ENCODE results near the gene KMT2E.
"Not testable (repeated sequence)": the region's sequence is repeated elsewhere in the genome, so short reads cannot be mapped to it uniquely, and the experiment has no call there.

KMT2E gene

DNA sequence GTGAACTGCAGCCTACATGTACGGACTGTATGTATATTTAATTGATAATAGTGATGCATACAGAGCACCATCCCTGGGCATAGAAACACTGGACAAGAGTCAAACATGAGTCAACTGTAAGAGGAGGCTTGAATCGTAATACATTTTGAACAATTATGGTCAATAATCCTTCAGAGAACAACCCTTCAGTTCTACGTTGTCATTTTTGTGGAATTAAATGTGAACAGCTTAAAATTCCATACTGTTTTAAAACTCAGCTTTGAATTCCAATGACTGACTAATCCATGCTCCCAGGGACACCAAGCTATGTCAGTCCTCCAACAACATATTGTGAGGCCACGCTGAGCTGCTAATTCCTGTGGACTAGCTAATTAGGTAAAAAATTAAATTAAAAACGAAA is 41.5 kb upstream of the KMT2E start:
- peaks cover 0 to 18% of the 10 kb centered on the region in 2 donors for H3K36me3 ChIP-seq (replicated peaks in 1 of 2; ENCODE audit: control insufficient read depth in 2 of 2, insufficient read depth in 2 of 2, low read length in 2 of 2)
- H3K79me1 ChIP-seq (ENCODE audit: low read depth, low read length), result no peaks in the 10 kb centered on the region
- no CpG with 5 or more reads among the region's 5 CpGs for WGBS, 2 donors (ENCODE audit: extremely low coverage in 2 of 2, insufficient read length in 2 of 2, insufficient replicate concordance in 1 of 2)
- no peak overlapping the region for H2AK5ac ChIP-seq (ENCODE audit: low read depth, low read length)
- H4K91ac ChIP-seq (ENCODE audit: low read depth, low read length, poor library complexity), result no peak overlapping the region
- no peak overlapping the region for H4K8ac ChIP-seq (ENCODE audit: low read depth, low read length)
- DNase-seq (ENCODE audit: low spot score), result no peak
- H3K9me3 ChIP-seq (replicated peaks in 1 of 2; ENCODE audit: control insufficient read depth in 2 of 2, insufficient read depth in 1 of 2, low read depth in 1 of 2, low read length in 2 of 2), result peaks cover 0 to 1% of the 10 kb centered on the region in 2 donors
- H2BK12ac ChIP-seq (ENCODE audit: low read length), result no peak overlapping the region
- H3K4me2 ChIP-seq (ENCODE audit: insufficient read depth, low read length, poor library complexity, severe bottlenecking), result no peak overlapping the region
- no peak overlapping the region for H2BK120ac ChIP-seq (ENCODE audit: low read depth, low read length)
- no peaks in the 10 kb centered on the region for H3K27me3 ChIP-seq (ENCODE audit: control insufficient read depth in 3 of 3, insufficient read depth in 3 of 3, low read depth in 1 of 3, low read length in 3 of 3)
- no peak overlapping the region for H2AFZ ChIP-seq (ENCODE audit: low read length)
- H3K4me1 ChIP-seq (ENCODE audit: control insufficient read depth in 2 of 2, insufficient read depth in 1 of 2, low read depth in 1 of 2, low read length in 2 of 2), result peaks cover 0 to 3% of the 10 kb centered on the region in 2 donors
- H3K4me3 ChIP-seq (ENCODE audit: low read length in 2 of 2), result no peak overlapping the region
- no peak overlapping the region for H3K9ac ChIP-seq (ENCODE audit: low read depth, low read length, poor library complexity)
- H3K27ac ChIP-seq (replicated peaks; ENCODE audit: low read length), result no peak overlapping the region
- no peak overlapping the region for H2BK15ac ChIP-seq (ENCODE audit: low read length)
- no peak overlapping the region for H2BK5ac ChIP-seq (ENCODE audit: low read length)
- no peak overlapping the region for H3K4ac ChIP-seq (ENCODE audit: low read length)
- no peak overlapping the region for H3K14ac ChIP-seq (ENCODE audit: low read length)
- no peak overlapping the region for H3K18ac ChIP-seq (ENCODE audit: low read length)
- no peak overlapping the region for H3K23ac ChIP-seq (ENCODE audit: low read depth, low read length, poor library complexity)

DNA sequence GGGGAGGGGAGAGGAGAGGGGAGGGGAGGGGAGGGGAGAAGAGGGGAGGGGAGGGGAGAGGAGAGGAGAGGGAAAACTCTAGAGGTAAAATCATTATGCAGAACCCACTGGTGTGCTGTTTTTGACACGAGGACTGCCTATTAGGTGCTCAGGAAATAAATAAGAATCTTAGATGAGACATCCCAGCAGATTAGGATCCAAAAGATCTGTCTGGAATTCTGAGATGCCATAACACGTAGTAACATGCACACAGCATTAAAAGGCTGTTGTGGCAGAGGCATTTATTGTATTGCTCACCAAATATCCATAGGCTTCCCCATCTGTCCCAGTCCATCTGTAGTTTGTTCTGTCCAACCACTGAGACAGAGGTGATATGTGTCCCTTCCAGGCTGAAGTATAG is 40.8 kb upstream of the KMT2E start:
- peaks cover 0 to 1% of the 10 kb centered on the region in 2 donors for H3K9me3 ChIP-seq (replicated peaks in 1 of 2; ENCODE audit: control insufficient read depth in 2 of 2, insufficient read depth in 1 of 2, low read depth in 1 of 2, low read length in 2 of 2)
- no peak overlapping the region for H3K4ac ChIP-seq (ENCODE audit: low read length)
- peaks cover 0 to 3% of the 10 kb centered on the region in 2 donors for H3K4me1 ChIP-seq (ENCODE audit: control insufficient read depth in 2 of 2, insufficient read depth in 1 of 2, low read depth in 1 of 2, low read length in 2 of 2)
- no peak overlapping the region for H3K4me3 ChIP-seq (ENCODE audit: low read length in 2 of 2)
- no peak overlapping the region for H3K18ac ChIP-seq (ENCODE audit: low read length)
- H2AFZ ChIP-seq (ENCODE audit: low read length), result no peak overlapping the region
- WGBS, 2 donors (ENCODE audit: extremely low coverage in 2 of 2, insufficient read length in 2 of 2, insufficient replicate concordance in 1 of 2), result no CpG with 5 or more reads among the region's 2 CpGs
- no peaks in the 10 kb centered on the region for H3K79me1 ChIP-seq (ENCODE audit: low read depth, low read length)
- peaks cover 0 to 25% of the 10 kb centered on the region in 2 donors for H3K36me3 ChIP-seq (replicated peaks in 1 of 2; ENCODE audit: control insufficient read depth in 2 of 2, insufficient read depth in 2 of 2, low read length in 2 of 2)
- no peak overlapping the region for H2BK12ac ChIP-seq (ENCODE audit: low read length)
- no peak overlapping the region for H4K8ac ChIP-seq (ENCODE audit: low read depth, low read length)
- no peak overlapping the region for H4K91ac ChIP-seq (ENCODE audit: low read depth, low read length, poor library complexity)
- H2BK5ac ChIP-seq (ENCODE audit: low read length), result no peak overlapping the region
- no peak overlapping the region for H3K9ac ChIP-seq (ENCODE audit: low read depth, low read length, poor library complexity)
- no peaks in the 10 kb centered on the region for H3K27me3 ChIP-seq (ENCODE audit: control insufficient read depth in 3 of 3, insufficient read depth in 3 of 3, low read depth in 1 of 3, low read length in 3 of 3)
- H2BK120ac ChIP-seq (ENCODE audit: low read depth, low read length), result no peak overlapping the region
- no peak for DNase-seq (ENCODE audit: low spot score)
- H3K23ac ChIP-seq (ENCODE audit: low read depth, low read length, poor library complexity), result no peak overlapping the region
- H2AK5ac ChIP-seq (ENCODE audit: low read depth, low read length), result no peak overlapping the region
- H3K4me2 ChIP-seq (ENCODE audit: insufficient read depth, low read length, poor library complexity, severe bottlenecking), result no peak overlapping the region
- H3K27ac ChIP-seq (replicated peaks; ENCODE audit: low read length), result no peak overlapping the region
- H2BK15ac ChIP-seq (ENCODE audit: low read length), result no peak overlapping the region
- no peak overlapping the region for H3K14ac ChIP-seq (ENCODE audit: low read length)

DNA sequence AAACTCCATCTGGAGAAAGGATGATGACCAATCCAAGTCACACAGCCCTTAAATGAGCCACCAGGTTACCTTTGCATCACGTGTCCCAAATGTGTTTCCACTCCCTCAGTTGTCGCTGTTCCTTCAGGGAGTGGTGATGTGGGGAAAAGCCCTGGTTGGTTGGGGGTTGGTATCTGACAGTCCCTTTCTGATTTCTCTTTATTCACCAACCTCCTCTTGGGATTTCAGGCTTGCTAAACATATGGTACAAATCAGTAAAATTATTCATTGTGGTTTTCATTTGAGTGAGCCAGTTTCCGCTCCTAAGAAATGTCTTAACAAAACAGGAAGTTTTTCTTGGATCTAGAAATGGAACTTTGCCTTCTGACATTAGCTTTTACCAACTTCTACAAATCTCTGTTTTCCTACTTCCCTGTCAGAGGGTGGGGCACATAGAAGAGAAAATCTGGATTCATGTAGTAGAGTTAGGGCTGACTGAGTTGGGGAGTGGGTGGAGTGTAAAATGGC is 40.0 kb upstream of the KMT2E start:
- Histone ChIP-seq H3K4ac (ENCODE audit: low read length) (no peak overlapping the region), H3K18ac (ENCODE audit: low read length) (no peak overlapping the region), H3K4me1 (ENCODE audit: control insufficient read depth in 2 of 2, insufficient read depth in 1 of 2, low read depth in 1 of 2, low read length in 2 of 2) (peaks cover 6% of the 10 kb centered on the region in 2 donors), H2BK12ac (ENCODE audit: low read length) (no peak overlapping the region), H2BK5ac (ENCODE audit: low read length) (no peak overlapping the region), H3K14ac (ENCODE audit: low read length) (no peak overlapping the region), H2BK120ac (ENCODE audit: low read depth, low read length) (no peak overlapping the region), H3K79me1 (ENCODE audit: low read depth, low read length) (no peaks in the 10 kb centered on the region), H3K36me3 (replicated peaks in 1 of 2; ENCODE audit: control insufficient read depth in 2 of 2, insufficient read depth in 2 of 2, low read length in 2 of 2) (peaks cover 0 to 26% of the 10 kb centered on the region in 2 donors), H3K4me3 (ENCODE audit: low read length in 2 of 2) (no peak overlapping the region), H2AFZ (ENCODE audit: low read length) (no peak overlapping the region), H3K9ac (ENCODE audit: low read depth, low read length, poor library complexity) (no peak overlapping the region), H3K4me2 (ENCODE audit: insufficient read depth, low read length, poor library complexity, severe bottlenecking) (no peak overlapping the region), H3K27me3 (ENCODE audit: control insufficient read depth in 3 of 3, insufficient read depth in 3 of 3, low read depth in 1 of 3, low read length in 3 of 3) (no peaks in the 10 kb centered on the region), H2AK5ac (ENCODE audit: low read depth, low read length) (no peak overlapping the region), H3K23ac (ENCODE audit: low read depth, low read length, poor library complexity) (no peak overlapping the region), H4K91ac (ENCODE audit: low read depth, low read length, poor library complexity) (no peak overlapping the region), H2BK15ac (ENCODE audit: low read length) (no peak overlapping the region), H4K8ac (ENCODE audit: low read depth, low read length) (no peak overlapping the region), H3K9me3 (replicated peaks in 1 of 2; ENCODE audit: control insufficient read depth in 2 of 2, insufficient read depth in 1 of 2, low read depth in 1 of 2, low read length in 2 of 2) (peaks cover 0 to 1% of the 10 kb centered on the region in 2 donors), H3K27ac (replicated peaks; ENCODE audit: low read length) (no peak overlapping the region)
- WGBS, 2 donors (ENCODE audit: extremely low coverage in 2 of 2, insufficient read length in 2 of 2, insufficient replicate concordance in 1 of 2), result no CpG with 5 or more reads among the region's 3 CpGs
- no peak for DNase-seq (ENCODE audit: low spot score)

DNA sequence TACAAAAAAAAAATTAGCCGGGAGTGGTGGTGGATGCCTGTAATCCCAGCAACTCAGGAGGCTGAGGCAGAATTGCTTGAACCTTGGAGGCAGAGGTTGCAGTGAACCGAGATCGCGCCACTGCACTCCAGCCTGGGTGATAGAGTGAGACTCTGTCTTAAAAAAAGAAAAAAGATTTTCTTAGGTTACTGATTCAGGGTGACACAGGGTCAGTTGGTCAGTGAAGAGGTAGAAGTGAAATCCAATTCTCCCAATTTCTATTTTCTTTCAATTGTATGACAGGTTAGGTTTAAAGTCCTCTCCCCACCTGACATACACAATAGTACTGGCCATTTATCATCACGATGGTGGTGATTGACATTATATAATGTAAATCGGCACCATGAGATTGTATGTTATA is 38.5 kb upstream of the KMT2E start:
- H3K18ac ChIP-seq (ENCODE audit: low read length); H2BK5ac ChIP-seq (ENCODE audit: low read length); H2AK5ac ChIP-seq (ENCODE audit: low read depth, low read length); H3K4ac ChIP-seq (ENCODE audit: low read length); H2AFZ ChIP-seq (ENCODE audit: low read length); H2BK12ac ChIP-seq (ENCODE audit: low read length); H3K14ac ChIP-seq (ENCODE audit: low read length); H2BK120ac ChIP-seq (ENCODE audit: low read depth, low read length); H3K79me1 ChIP-seq (ENCODE audit: low read depth, low read length); H3K27me3 ChIP-seq (ENCODE audit: control insufficient read depth in 3 of 3, insufficient read depth in 3 of 3, low read depth in 1 of 3, low read length in 3 of 3); H4K8ac ChIP-seq (ENCODE audit: low read depth, low read length); H3K9me3 ChIP-seq (replicated peaks in 1 of 2; ENCODE audit: control insufficient read depth in 2 of 2, insufficient read depth in 1 of 2, low read depth in 1 of 2, low read length in 2 of 2); H3K9ac ChIP-seq (ENCODE audit: low read depth, low read length, poor library complexity); H2BK15ac ChIP-seq (ENCODE audit: low read length); H3K23ac ChIP-seq (ENCODE audit: low read depth, low read length, poor library complexity); H3K27ac ChIP-seq (replicated peaks; ENCODE audit: low read length); DNase-seq (ENCODE audit: low spot score); H4K91ac ChIP-seq (ENCODE audit: low read depth, low read length, poor library complexity); H3K4me3 ChIP-seq (ENCODE audit: low read length in 2 of 2); H3K4me2 ChIP-seq (ENCODE audit: insufficient read depth, low read length, poor library complexity, severe bottlenecking): not testable (repeated sequence)
- H3K36me3 ChIP-seq (replicated peaks in 1 of 2; ENCODE audit: control insufficient read depth in 2 of 2, insufficient read depth in 2 of 2, low read length in 2 of 2), result peaks cover 0 to 34% of the 10 kb centered on the region in 2 donors
- no CpG with 5 or more reads among the region's 6 CpGs for WGBS, 2 donors (ENCODE audit: extremely low coverage in 2 of 2, insufficient read length in 2 of 2, insufficient replicate concordance in 1 of 2)
- peaks cover 14 to 19% of the 10 kb centered on the region in 2 donors for H3K4me1 ChIP-seq (ENCODE audit: control insufficient read depth in 2 of 2, insufficient read depth in 1 of 2, low read depth in 1 of 2, low read length in 2 of 2)

Data from neuronal stem cell (in vitro differentiated cells).